ENCODE results near the gene FITM1.

DNA sequence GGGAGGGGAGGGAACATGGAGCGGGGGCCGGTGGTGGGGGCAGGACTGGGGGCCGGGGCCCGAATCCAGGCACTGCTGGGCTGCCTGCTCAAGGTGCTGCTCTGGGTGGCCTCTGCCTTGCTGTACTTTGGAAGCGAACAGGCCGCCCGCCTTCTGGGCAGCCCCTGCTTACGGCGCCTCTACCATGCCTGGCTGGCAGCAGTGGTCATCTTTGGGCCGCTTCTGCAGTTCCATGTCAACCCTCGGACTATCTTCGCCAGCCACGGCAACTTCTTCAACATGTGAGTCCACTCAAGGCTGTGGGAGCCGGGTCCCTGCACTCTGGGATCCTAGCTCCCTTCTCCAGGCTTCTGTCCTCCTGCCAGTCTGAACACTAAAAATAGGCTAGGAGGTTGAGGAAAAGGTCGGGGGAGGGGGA, 1.1 kb downstream of the FITM1 start:
- no peak for TF ChIP-seq BHLHE40 (IDR thresholded peaks at IDR 0.05; ENCODE audit: borderline replicate concordance)
- no peak for TF ChIP-seq SP1 (IDR thresholded peaks at IDR 0.05)
- TF ChIP-seq ELF4 (IDR thresholded peaks at IDR 0.05) = no peak
- TF ChIP-seq, protein P1, sequence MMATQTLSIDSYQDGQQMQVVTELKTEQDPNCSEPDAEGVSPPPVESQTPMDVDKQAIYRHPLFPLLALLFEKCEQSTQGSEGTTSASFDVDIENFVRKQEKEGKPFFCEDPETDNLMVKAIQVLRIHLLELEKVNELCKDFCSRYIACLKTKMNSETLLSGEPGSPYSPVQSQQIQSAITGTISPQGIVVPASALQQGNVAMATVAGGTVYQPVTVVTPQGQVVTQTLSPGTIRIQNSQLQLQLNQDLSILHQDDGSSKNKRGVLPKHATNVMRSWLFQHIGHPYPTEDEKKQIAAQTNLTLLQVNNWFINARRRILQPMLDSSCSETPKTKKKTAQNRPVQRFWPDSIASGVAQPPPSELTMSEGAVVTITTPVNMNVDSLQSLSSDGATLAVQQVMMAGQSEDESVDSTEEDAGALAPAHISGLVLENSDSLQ (IDR thresholded peaks at IDR 0.05) = no peak
- no peak for TF ChIP-seq FOXM1 (IDR thresholded peaks at IDR 0.05; ENCODE audit: borderline replicate concordance)
- TF ChIP-seq HDGF (IDR thresholded peaks at IDR 0.05; ENCODE audit: borderline replicate concordance) = no peak
- TF ChIP-seq LEF1 (IDR thresholded peaks at IDR 0.05; ENCODE audit: borderline replicate concordance) = no peak
- TF ChIP-seq L3MBTL2 (conservative IDR thresholded peaks at IDR 0.05) = no peak
- TF ChIP-seq ARNT (IDR thresholded peaks at IDR 0.05) = no peak
- no peak for TF ChIP-seq SUZ12 (IDR thresholded peaks at IDR 0.05)
- no peak for TF ChIP-seq FOXK2 (IDR thresholded peaks at IDR 0.05)
- TF ChIP-seq NFRKB (IDR thresholded peaks at IDR 0.05) = no peak
